Pancreas (tissue), 10 donors: ENCODE results near the gene TLX2. TPM values are rescaled to one million over a fixed set of nuclear protein-coding genes. Genes with fewer than 3 reads are reported as not detected.

ENCODE experiments used
- ATAC-seq, 4 donors: fragments of 200-7000 bp; cut with Tn5 transposase; one replicate each; pipeline versions ENCODE4 v1.8.0 to v1.9.1; 2020; ENCODE audit warnings: mild to moderate bottlenecking in 4 of 4, moderate library complexity in 4 of 4
- DNase-seq, 6 donors: peaks; one replicate each; pipeline ENCODE4 v3.0.0-alpha.2; 2020
- FAIRE-seq: peaks from 2 replicates; lab custom pipeline; 2012; peaks lifted over from hg19 to GRCh38; lab: Jason Lieb, UNC
- H3K27ac ChIP-seq, 4 donors: fragments of 200-600 bp; sonication (generic); 1 replicate in 3 of 4; 2 replicates in 1 of 4; pipeline versions ENCODE4 v1.5.0 to v1.8.0; 2020
- H3K27me3 ChIP-seq, 4 donors: fragments of 200-600 bp; one replicate each; pipeline ENCODE4 v1.8.0; 2021
- H3K36me3 ChIP-seq, 3 donors: fragments of 200-600 bp; sonication (generic) in 1 of 3; one replicate each; pipeline versions ENCODE4 v1.5.0 to v1.8.0; 2020 to 2021
- H3K4me1 ChIP-seq, 3 donors: fragments of 200-600 bp; one replicate each; pipeline ENCODE4 v1.8.0; 2021
- H3K4me3 ChIP-seq, 4 donors: fragments of 200-600 bp; sonication (generic) in 2 of 4; one replicate each; pipeline versions ENCODE4 v1.5.0 to v1.8.0; 2020 to 2021
- H3K9me3 ChIP-seq, 4 donors: fragments of 200-600 bp; one replicate each; pipeline ENCODE4 v1.8.0; 2021
- CTCF ChIP-seq, 4 donors: fragments of 200-600 bp; sonication (generic) in 3 of 4; IDR thresholded peaks; one replicate each; pipeline versions ENCODE4 v1.5.0 to v1.8.0; 2021; ENCODE audit warnings: antibody characterized with exemption in 4 of 4
- WGBS, 2 donors: extraction: QIAGEN DNeasy Blood & Tissue Kit; methylation state at CpG; one replicate each; pipeline ENCODE4 v1.1.7; 2013; 5-methylcytosine and 5-hydroxymethylcytosine counted together
- intact Hi-C, 3 donors: fragments of 100-400 bp; cut with DNase I; formaldehyde crosslinking; loops; one replicate each; pipeline versions ENCODE4 v1.11.1 to v1.14.2; 2022
- polyA plus RNA-seq, 2 donors: library from polyadenylated mRNA; stranded (reverse); fragments of 200-250 nt; gene quantifications; one replicate each; pipeline ENCODE4 v1.2.3, GENCODE V29; 2013
- total RNA-seq, 6 donors: library from RNA; stranded (reverse); fragmentation: NEBNext Ultra II Directional in 4 of 6; extraction: Animal tissue kit (Norgen Biotek cat#: 25700) in 4 of 6; gene quantifications; one replicate each; pipeline versions ENCODE4 v1.2.1 to v1.2.4, GENCODE V29; 2021 to 2023
- donor health status: healthy with polysubstance abuse.
- donor health status: DM: no; HTN: no; CAD: no; lungs with moderate emphysema.
- donor health status: DM: no; HTN: no; CAD: no.
- donor health status: control.
- donor health status: control.
- donor health status: Bipolar disorder and iron deficiency.
- donor health status: DM: yes; HTN: yes; CAD: no.
- donor health status: DM: no; HTN: no; CAD: no.
- donor health status: DM: no; HTN: no; CAD: no.
- donor health status: DM: yes; HTN: yes; CAD: no.

TLX2 gene
- total and polyA plus RNA-seq, 8 donors: 0.12 TPM; not detected in 7

DNA sequence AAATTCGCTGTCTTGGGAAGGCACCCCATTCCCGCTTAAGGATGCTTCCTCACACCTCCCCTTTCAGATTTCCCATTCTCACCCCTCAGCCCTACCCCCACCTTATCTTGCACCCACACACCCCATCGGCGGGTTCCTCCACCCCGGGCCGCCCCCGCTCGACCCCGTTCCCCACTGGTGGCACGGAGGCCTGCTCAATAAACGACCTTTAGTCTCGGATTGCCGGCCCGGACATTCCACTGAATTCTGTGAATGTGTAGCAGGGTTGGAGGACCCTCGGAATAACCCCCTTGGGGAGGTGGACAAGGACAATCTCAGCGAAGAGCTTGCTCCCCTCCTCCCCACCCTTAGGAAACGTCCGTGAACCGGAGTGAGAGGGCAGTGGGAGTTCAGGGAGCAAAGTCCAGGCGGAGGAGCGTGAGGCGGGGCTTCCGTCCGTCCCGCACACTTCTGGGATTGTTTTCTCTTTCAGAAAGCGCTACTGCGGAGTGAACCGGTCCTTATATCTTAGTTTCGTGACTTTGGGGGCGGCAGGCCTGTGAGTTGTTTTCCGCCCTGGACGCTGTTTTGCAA is 12.0 kb upstream of the TLX2 start:
- peaks cover 11 to 33% (median 12%) of the 10 kb centered on the region in 3 donors for H3K4me1 ChIP-seq
- ATAC-seq (peak; percentile 42 to 63 (median 50)), FAIRE-seq (no peak), DNase-seq (peak in 3 of 6 donors; percentile 37 to 54 (median 47))
- 10 to 13% methylated on average over 32 of the region's 32 CpGs for whole genome bisulfite sequencing, 2 donors
- no peaks in the 10 kb centered on the region for H3K36me3 ChIP-seq
- TF ChIP-seq CTCF (IDR thresholded peaks at IDR 0.05): no peak
- peak overlapping the region; percentile 38 to 75 (median 52) for H3K4me3 ChIP-seq
- peaks cover 0 to 6% (median 0%) of the 10 kb centered on the region in 4 donors for H3K27me3 ChIP-seq
- H3K9me3 ChIP-seq: no peaks in the 10 kb centered on the region
- intact Hi-C loops: no loop called here
- H3K27ac ChIP-seq: peak overlapping the region; percentile 23 to 74 (median 48)

DNA sequence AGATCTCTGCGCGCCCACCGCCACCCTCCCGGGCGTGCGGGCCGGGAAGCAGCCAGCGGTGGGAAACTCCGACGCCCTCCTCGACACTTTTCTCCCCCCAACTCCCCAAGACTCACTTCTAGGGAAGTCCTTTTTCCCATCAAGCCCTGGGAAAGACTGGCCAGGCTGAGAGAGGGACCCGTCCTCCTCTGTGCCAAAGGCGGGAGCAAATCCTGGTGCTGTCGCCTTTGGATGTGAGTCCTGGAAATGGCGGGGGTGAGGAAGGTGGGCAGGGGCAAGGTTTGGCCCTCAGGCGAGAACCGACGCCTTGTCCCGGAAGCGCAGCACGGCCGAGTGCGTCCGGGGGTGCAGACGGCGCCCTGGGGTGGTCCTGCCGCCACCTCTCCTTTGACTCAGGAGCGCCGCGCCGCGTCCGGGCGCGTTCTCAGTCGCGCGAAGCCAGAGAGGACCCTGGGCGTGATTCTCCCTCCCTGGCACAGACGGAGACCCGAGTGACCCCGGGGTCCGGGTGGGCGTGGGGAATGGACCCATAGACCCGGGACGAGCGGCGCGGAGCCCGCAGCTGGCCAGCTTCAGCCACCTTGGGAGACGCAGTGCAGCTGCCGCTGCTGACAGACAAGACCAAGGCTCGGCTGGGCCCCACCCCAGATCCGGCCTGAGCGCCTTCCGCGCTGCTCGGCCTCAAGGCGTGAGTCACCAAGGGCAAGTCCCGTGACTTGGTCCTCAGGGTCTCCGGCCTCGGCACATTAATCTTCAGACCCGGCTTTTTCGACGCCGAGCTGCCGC is 11.3 kb upstream of the TLX2 start:
- intact Hi-C loops: no loop called here

GRCh38 chr2:74503506-74504475 is 10.5 kb upstream of the TLX2 start:
- no peak for FAIRE-seq
- peaks cover 6 to 33% (median 11%) of the 10 kb centered on the region in 3 donors for H3K4me1 ChIP-seq

More for the DNA sequence above, 11.3 kb upstream of the TLX2 start:
- TF ChIP-seq CTCF (IDR thresholded peaks at IDR 0.05): no peak
- Histone ChIP-seq H3K9me3 (no peaks in the 10 kb centered on the region), H3K36me3 (no peaks in the 10 kb centered on the region), H3K27ac (peak overlapping the region; percentile 23 to 74 (median 48)), H3K4me1 (peaks cover 8 to 30% (median 11%) of the 10 kb centered on the region in 3 donors), H3K4me3 (peak overlapping the region; percentile 38 to 75 (median 52)), H3K27me3 (peaks cover 0 to 6% (median 0%) of the 10 kb centered on the region in 4 donors)
- ATAC-seq (peak; percentile 59 to 66 (median 64)), FAIRE-seq (no peak), DNase-seq (peak; percentile 73 to 90 (median 82))
- WGBS, 2 donors: 1% methylated on average over 65 to 67 of the region's 67 CpGs

DNA sequence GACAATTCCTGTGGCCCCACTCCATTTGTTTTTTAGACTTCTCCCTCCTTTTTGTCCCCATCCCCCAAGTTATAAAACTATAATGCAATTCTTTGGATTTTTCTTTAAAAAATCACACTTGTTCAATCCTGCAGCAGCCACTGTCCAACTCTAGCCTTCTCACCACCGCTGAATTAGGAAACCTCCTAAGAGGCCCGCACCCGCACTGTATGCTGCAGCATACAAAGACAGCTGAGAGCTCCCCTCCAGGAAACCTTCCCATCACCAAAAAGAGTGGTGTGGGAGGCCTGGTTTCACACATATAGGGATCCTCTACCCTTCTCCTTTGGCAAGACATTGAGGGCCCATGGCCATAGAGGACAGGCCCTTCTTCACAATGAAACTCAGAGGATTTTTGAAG is 9.7 kb upstream of the TLX2 start:
- H3K4me1 ChIP-seq: peaks cover 6 to 29% (median 11%) of the 10 kb centered on the region in 3 donors
- peaks cover 0 to under 1% (median 0%) of the 10 kb centered on the region in 4 donors for H3K27me3 ChIP-seq
- no peak overlapping the region for H3K4me3 ChIP-seq
- no peak for DNase-seq
- H3K9me3 ChIP-seq: no peaks in the 10 kb centered on the region
- WGBS, 2 donors: 92 to 96% methylated on average over 3 of the region's 3 CpGs
- no peak for ATAC-seq
- no peaks in the 10 kb centered on the region for H3K36me3 ChIP-seq
- H3K27ac ChIP-seq: no peak overlapping the region
- no peak for TF ChIP-seq CTCF (IDR thresholded peaks at IDR 0.05)
- intact Hi-C loops: no loop called here
- FAIRE-seq: no peak

More at GRCh38 chr2:74503506-74504475, 10.5 kb upstream of the TLX2 start:
- no peaks in the 10 kb centered on the region for H3K9me3 ChIP-seq
- DNase-seq (peak in 2 of 6 donors; percentile 37 to 74), ATAC-seq (no peak)
- 61 to 64% methylated on average over 45 of the region's 45 CpGs for WGBS, 2 donors
- H3K36me3 ChIP-seq: no peaks in the 10 kb centered on the region
- H3K27me3 ChIP-seq: peaks cover 0 to 6% (median 0%) of the 10 kb centered on the region in 4 donors
- intact Hi-C loops: no loop called here
- peak overlapping the region; percentile 23 to 74 (median 48) for H3K27ac ChIP-seq
- H3K4me3 ChIP-seq: peak overlapping the region; percentile 38 to 75 (median 52)
- TF ChIP-seq CTCF (IDR thresholded peaks at IDR 0.05): no peak
